ENCODE data around the gene SCUBE1.

SCUBE1 gene

GRCh38 chr22:43293655-43294392 lies 49.3 kb downstream of the SCUBE1 start:
- no peak overlapping the region for H3K4me3 ChIP-seq (ENCODE audit: low read depth, low read length)
- no peak for DNase-seq (ENCODE audit: low read depth)
- no peak for TF ChIP-seq CTCF (IDR thresholded peaks at IDR 0.05; ENCODE audit: insufficient read depth, low read depth, low read length, missing control alignments)

GRCh38 chr22:43293259-43293654 lies 49.9 kb downstream of the SCUBE1 start:
- TF ChIP-seq CTCF (IDR thresholded peaks at IDR 0.05; ENCODE audit: insufficient read depth, low read depth, low read length, missing control alignments), result no peak
- no peak for DNase-seq (ENCODE audit: low read depth)
- H3K4me3 ChIP-seq (ENCODE audit: low read depth, low read length), result no peak overlapping the region

GRCh38 chr22:43292630-43293018 lies 50.5 kb downstream of the SCUBE1 start:
- H3K4me3 ChIP-seq (ENCODE audit: low read depth, low read length), result no peak overlapping the region
- no peak for DNase-seq (ENCODE audit: low read depth)
- TF ChIP-seq CTCF (IDR thresholded peaks at IDR 0.05; ENCODE audit: insufficient read depth, low read depth, low read length, missing control alignments), result no peak

DNA sequence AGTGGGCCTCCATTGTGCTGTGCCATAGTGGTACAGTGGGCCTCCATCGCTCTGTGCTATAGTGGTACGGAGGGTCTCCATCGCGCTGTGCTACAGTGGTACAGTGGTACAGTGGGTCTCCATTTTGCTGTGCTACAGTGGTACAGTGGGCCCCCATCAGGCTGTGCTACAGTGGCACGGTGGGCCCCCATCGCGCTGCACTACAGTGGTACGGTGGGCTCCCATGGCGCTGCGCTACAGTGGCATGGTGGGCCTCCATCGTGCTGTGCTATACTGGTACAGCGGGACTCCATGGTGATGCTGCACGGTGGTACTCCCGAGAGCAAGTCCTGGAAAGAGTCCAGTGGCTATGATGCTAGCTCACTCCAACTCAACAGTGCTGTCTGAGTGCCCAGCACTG lies 51.8 kb downstream of the SCUBE1 start:
- H3K4me3 ChIP-seq (ENCODE audit: low read depth, low read length), result no peak overlapping the region
- DNase-seq (ENCODE audit: low read depth), result no peak
- TF ChIP-seq CTCF (IDR thresholded peaks at IDR 0.05; ENCODE audit: insufficient read depth, low read depth, low read length, missing control alignments), result no peak

DNA sequence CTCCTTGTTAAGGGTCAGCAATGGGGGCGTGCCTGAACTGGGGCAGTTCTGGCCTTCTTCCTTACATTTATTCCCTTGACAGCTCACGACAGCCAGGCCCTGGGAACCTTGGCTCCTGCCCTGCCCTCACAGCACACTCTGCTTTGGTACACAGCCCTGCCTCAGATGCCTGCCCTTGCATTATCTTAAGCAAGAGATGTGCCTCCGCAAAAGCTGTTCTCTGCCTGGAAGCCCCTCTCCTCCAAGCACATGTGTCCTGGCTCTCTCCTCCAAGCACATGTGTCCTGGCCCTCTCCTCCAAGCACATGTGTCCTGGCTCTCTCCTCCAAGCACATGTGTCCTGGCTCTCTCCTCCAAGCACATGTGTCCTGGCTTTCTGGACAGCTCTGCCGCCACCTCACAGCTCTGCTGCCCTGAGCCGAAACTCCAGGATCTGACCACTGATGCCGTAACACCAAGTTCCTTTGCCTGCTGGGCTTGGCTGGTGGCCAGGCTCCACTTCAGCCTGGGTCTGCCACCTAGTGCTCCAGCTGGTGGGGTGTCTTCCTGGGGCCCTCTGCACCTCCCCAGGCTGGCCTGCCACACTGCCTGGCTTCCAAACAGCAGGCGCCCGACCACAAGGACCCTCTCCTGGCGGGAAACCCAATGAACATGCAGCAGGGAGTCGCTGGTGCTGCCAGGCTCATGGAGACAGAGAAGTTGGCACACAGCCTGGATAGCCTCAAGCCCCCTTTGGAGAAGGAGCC lies 53.0 kb downstream of the SCUBE1 start:
- no peak overlapping the region for H3K4me3 ChIP-seq (ENCODE audit: low read depth, low read length)
- no peak for DNase-seq (ENCODE audit: low read depth)
- TF ChIP-seq CTCF (IDR thresholded peaks at IDR 0.05; ENCODE audit: insufficient read depth, low read depth, low read length, missing control alignments), result no peak

GRCh38 chr22:43289531-43289963 lies 53.6 kb downstream of the SCUBE1 start:
- no peak for TF ChIP-seq CTCF (IDR thresholded peaks at IDR 0.05; ENCODE audit: insufficient read depth, low read depth, low read length, missing control alignments)
- no peak overlapping the region for H3K4me3 ChIP-seq (ENCODE audit: low read depth, low read length)
- DNase-seq (ENCODE audit: low read depth), result peak; percentile 18
